SHP77 treated with DMSO at 0.1 percent for 48 hours (cell line): ENCODE measurements around the gene WDR89.
"Not testable (repeated sequence)": the region's sequence is repeated elsewhere in the genome, so short reads cannot be mapped to it uniquely, and the experiment has no call there.

Experiments used
- DNase-seq: peaks from one replicate; lab custom pipeline; 2025; lab: John Stamatoyannopoulos, UW

Gene WDR89, protein sequence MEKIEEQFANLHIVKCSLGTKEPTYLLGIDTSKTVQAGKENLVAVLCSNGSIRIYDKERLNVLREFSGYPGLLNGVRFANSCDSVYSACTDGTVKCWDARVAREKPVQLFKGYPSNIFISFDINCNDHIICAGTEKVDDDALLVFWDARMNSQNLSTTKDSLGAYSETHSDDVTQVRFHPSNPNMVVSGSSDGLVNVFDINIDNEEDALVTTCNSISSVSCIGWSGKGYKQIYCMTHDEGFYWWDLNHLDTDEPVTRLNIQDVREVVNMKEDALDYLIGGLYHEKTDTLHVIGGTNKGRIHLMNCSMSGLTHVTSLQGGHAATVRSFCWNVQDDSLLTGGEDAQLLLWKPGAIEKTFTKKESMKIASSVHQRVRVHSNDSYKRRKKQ

GRCh38 chr14:63641473-63642228 lies at the start of gene WDR89:
Gene WDR89, minus strand, starts transcription at chr14:63641871. Its CDS starts 41,929 bp downstream, at chr14:63599942.
- peak; percentile 95 for DNase-seq

DNA sequence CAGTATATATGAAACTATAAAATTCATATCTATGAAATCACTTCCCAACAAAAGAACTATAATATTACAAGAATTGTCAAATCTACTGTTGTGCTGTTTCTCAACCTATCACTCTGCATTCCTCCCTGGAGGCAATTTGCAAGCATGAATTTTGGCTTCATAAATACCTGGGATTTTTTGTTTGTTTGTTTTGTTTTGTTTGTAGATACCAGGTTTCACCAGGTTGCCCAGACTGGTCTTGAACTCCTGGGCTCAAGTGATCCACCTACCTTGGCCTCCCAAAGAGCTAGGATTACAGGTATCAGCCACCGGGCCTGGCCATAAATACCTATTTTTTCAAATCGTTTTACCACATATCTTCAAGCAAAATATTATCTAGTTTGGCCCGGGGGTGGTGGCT lies 47.5 kb upstream of the WDR89 start:
- no peak for DNase-seq

GRCh38 chr14:63686926-63687325 lies 45.3 kb upstream of the WDR89 start:
- DNase-seq: no peak

DNA sequence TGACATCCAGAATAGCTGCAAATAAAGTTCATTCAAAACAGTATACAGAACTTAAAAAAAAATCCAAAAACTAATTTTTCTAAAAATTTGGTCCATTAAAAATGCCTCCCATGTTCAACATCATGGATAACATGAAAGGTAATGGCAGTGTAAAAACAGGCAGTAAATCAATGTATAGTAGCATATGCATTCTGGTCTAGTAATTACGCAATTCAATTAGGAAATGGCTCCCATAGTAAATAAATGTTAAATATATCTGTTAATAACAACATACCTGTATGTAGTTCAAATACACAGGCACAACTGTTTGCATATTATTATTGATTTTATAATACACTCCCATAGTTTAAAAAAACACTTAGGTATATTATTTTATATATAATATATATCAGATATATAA lies 43.7 kb upstream of the WDR89 start:
- no peak for DNase-seq

- no peak for DNase-seq
Observed at GRCh38 chr14:63682727-63683593, 41.3 kb upstream of the WDR89 start.

DNA sequence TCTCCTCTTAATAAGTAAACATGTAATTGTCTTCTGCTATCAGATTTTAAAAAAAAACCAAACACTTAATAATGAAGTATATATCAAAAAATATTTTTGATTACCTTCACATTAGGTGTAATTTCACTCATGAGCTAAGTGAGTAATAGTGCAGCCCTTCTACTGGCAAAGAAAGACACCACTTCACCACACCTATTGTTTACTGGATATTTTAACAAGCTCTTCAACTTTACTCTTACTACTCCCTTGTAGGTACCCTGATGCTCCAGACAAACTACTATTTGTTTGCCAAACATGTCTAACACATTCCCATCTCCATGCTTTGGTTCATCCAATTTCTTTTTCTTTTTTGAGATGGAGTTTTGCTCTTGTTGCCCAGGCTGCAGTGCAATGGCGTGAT lies 36.9 kb upstream of the WDR89 start:
- no peak for DNase-seq

GRCh38 chr14:63677891-63678379 lies 36.3 kb upstream of the WDR89 start:
- DNase-seq: no peak

GRCh38 chr14:63676615-63677014 lies 34.9 kb upstream of the WDR89 start:
- DNase-seq: no peak

- DNase-seq: no peak
Observed at GRCh38 chr14:63673886-63674497, 32.3 kb upstream of the WDR89 start.

GRCh38 chr14:63673255-63673654 lies 31.6 kb upstream of the WDR89 start:
- no peak for DNase-seq

DNA sequence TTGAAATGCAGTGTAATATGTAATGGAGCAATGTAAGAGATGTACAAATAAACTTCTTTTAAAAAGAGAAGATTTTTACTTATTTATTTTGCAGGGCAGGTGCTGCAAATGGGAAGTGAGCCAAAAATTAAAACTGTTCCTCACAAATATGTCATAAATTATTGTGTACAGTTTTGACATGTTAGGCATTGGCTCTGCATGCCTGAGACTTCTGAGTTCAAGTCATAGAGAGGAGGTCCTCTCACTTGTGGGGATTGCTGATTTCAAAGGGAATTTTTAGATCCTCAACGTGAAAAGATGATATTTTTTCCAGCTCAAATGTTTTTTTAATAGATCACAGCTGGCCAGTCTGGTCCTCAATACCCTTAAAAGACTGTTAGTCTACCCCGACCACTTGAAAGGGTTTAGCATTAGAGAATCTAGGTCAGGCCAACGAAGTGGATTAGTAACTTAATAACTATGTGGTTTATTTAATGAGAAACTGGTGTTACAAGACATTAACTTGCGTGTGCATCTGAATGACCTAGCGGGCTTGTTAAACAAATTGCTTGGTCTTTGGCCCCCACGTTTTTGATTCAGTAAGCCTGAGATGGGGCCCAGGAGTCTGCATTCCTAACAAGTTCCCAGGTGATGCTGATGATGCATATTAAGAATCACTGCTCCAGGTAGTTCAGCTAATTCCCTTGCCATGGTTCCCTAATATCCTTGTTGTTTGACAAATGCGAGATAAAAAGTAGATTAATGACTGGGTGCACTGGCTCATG lies 30.9 kb upstream of the WDR89 start:
- no peak for DNase-seq

- DNase-seq: no peak
Observed at GRCh38 chr14:63671987-63672386, 30.3 kb upstream of the WDR89 start.

DNA sequence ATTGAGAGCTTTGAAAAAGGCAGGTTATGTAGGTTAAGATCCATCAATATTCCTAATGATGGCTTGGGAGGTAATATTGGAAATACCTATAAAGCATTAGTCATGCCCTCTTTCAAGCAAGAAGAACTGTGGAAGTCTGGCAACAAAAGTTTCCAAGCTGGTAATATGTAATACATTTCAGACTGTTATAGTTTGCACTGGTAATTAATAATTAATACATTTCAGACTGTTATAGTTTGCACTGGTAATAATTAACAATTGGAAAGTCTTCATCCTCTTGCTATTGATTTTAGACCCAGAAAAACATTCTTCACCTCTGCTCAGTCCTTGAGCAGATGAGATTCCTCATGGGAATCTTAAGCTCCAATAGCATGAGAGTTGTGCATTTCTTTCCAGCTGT lies 29.0 kb upstream of the WDR89 start:
- DNase-seq: no peak

DNA sequence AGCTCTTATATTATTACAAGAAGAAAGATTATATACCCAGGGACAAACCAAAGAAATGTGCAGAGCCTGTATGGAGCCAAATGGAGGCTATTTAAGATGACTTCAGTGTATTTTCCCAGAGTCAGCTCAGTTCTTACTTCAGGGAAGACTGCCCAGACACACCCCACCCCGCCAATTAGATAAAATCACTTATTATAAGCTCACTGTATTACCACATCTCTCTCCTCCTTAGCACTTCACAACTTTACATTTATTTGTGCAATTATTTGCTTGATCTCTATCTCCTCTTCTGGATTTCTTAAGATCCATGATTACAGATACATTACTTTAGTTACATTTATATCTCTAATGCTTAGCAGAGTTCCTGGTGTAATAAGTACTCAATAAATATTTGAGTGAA lies 24.7 kb upstream of the WDR89 start:
- no peak for DNase-seq

DNA sequence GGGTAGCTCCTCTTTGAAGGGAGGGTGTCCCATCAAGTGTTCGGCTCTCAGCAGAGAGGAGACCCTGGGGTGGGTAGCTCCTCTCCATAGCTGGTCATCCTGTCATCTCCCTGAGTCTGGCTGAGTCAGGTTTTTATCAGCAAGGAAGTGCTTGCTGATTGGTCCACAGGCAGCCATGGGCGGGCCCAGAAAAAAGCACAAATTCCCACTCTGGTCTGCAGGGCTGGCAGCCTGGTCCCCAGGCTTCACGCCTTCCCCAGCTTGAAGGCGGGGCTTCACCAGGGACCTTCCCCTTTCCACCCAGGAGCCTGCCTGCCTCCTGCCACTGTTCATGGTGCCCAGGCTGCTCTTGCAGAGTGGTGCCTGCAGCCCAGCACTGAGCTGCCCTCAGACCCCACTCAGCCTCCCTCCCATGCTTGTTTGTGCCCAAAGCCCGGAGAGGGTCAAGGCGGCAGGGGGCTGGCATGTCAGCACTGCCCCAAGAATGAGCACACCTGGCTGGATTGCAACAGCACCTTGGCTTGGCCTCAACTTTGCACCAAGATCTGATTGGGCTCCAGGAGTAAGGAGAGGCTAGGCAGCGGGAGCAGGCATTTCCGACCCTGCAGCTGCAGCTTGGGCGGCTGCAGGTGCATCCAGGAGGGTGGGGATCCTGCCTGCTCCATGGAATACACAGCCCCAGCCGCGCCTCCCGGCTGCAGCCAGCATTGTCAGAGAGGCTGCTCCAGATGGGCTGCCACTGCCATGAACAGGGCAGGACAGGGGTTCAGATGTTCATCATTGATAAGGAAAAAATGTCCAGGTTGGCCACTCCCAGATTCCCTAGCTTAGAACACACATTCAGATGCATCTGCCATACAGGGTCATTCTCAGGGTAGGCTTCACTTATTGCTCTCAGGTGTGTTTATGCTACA lies 22.0 kb upstream of the WDR89 start:
- DNase-seq: no peak

- no peak for DNase-seq
Observed at GRCh38 chr14:63662776-63663175, 21.1 kb upstream of the WDR89 start.

DNA sequence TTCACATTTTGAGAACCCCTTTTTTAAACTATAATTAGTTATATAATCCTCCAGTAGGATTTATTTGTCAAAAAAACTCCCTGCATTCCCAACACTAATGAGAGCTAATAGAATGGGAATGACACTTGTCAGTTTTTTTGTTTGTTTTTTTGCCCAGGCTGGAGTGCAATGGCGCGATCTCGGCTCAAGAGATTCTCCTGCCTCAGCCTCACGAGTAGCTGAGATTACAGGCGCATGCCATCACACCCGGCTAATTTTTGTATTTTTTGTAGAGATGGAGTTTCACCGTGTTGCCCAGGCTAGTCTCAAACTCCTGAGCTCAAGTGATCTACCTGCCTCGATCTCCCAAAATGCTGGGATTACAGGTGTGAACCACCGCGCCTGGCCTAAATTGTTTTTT lies 20.2 kb upstream of the WDR89 start:
- DNase-seq: not testable (repeated sequence)

DNA sequence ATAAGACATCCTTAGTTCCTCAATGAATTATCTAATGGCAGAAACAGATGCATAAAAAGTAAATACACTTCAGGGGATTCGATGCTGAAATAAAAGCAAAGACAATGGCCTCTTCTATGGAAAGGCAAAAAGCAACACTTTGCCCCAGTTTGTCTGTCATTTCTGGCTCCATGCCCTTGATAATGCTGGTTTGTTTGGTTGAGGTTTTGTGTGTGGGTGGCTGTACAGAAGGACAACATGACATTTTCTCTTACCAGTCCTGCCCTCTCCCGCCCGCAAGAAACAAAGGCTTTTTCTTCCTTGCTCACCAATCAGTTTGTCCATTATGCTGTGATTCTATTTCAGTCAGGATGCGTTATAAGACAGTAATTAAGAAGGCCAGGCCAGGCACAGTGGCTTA lies 18.1 kb upstream of the WDR89 start:
- DNase-seq: no peak

DNA sequence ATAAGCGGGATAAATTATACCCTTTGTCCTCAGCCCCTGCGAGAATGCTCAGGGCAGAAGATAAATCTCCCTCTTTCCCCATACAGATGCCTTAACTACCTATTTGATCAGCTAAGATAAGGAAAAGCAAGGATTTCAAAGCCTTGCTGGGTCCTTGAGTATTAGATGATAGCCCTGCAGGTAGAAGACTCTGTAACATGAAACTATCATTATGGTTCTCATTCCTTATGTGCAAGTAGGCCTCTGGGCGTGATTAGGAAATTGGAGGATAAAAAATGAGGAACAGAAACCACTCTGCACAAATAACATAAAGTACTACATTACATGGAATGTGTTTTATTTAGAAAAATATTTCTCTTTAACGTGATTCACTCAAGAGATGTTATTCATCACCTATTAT lies 14.5 kb upstream of the WDR89 start:
- DNase-seq: no peak

DNA sequence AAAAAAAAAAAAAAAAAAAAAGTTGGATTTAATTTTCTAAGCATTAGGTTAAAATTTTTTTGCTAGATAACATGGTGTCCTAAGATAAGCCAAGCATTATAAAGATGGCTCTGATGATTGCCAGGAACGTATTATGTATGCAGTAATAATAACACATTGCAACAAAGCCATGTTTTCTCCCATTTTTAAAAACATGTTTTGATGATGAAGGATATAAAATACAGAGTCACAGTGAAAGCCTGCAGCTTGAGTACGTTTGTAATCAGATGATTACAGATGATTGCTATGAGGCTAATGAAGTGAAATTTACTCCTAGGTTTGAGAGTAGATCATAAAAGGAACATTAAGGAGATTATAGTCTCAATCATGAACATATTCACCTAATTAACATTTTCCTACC lies 13.3 kb upstream of the WDR89 start:
- no peak for DNase-seq
